HG03097 (cell line): Measurements from ENCODE around the gene FGA.
A peak's percentile ranks its signal among the peaks of the same experiment; 100 is the strongest.

Experiments used
- ATAC-seq: cut with Tn5 transposase; IDR thresholded peaks from one replicate; pipeline ENCODE4 v1.9.1; 2021; ENCODE audit not compliant: unreplicated experiment, low FRiP score

FGA gene

DNA sequence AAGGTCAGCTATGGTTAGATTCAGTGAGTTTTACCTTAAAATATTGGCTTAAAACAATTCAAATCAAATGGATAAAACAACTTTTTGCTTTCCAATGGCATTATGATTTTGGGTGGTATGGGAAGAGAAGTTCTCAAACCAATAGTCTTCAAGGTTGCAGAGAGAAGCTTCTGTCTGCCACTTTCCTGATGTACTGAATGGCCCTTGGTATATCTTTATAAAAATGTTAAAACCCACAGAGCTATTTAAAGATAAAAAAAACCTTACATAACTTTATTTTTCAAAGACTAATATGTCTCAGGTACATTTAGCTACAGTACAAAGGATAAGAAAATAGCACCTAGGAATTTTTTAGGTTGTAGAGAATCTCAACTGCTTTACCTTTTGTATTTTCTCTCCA is 6.9 kb downstream of the FGA start:
- no peak for ATAC-seq

DNA sequence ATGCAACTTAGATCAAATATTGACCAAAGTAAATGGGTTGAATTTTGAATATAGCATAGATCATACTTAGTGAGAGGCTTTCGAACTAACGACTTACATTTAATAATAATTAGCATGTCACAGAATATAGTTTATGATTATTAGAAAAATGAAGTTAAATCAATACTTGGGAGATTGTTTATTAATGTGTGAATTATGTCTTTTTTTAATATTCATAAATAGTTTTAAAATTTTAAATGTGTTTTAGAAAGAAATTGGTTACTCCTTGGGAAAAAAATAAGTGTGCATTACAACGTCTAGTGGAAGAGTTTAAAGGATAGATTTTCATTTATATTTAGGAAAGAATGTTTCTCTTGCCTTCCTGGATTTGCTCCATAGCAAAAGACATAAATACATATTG is 7.3 kb downstream of the FGA start:
- ATAC-seq = no peak

DNA sequence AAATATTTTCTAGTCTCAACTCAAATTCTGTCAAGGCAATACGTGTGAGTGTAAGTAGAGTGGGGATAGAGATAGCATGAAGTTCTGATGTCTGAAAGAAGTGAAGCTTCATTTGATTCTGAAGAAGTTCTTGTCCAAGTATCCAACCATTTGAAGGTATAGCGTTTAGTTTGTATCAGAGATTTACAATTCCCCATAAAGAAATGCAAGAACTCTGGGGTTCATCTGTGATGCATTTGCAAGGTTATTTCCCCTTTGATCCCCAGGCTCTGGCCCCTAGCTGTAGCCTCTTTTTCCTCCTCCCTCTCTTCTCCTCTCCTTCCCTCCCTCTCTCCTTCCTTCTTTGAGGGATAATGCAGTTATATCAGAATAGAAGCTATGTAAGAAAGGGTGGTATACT is 7.8 kb downstream of the FGA start:
- no peak for ATAC-seq

GRCh38 chr4:154579927-154580326 is 10.6 kb downstream of the FGA start:
- ATAC-seq = no peak

DNA sequence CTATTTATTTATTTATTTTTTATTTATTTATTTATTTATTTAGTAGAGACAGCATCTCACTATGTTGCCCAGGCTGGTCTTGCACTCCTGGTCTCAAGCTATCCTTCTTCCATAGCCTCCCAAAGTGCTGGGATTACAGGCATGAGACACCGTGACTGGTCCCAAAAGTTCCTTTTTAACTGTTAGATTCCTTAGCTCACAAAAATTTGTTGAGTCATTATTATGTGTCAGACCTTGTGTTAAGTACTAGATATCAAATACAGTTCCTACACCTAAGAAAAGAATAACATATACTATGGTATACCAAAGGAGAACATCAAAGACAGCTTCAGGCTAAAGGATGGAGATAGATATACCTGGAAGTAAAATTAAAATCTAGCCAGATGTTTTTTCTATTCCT is 11.6 kb downstream of the FGA start:
- ATAC-seq = no peak

DNA sequence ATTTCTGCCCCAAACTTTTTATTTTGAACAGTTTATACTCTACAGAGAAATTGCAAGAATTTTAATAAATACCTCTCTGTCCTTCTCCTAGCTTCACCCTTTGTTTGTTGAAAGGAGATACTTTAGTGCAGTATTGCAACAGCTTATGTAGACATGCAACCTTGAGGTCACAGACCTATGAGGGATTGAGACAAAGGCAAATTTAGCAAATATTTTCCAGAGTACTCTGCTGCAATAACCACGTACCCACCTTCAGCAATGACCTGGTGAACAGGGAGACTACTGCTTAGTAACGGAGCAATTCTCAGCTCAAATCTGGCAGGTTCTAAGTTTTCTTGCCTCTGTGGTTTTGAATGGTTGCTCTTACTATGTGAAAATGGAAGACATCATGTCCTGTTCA is 13.2 kb downstream of the FGA start:
- ATAC-seq = no peak

- ATAC-seq = no peak
Measured at GRCh38 chr4:154574311-154574710, 16.2 kb downstream of the FGA start.

- no peak for ATAC-seq
Measured at GRCh38 chr4:154573190-154573870, 17.2 kb downstream of the FGA start.

DNA sequence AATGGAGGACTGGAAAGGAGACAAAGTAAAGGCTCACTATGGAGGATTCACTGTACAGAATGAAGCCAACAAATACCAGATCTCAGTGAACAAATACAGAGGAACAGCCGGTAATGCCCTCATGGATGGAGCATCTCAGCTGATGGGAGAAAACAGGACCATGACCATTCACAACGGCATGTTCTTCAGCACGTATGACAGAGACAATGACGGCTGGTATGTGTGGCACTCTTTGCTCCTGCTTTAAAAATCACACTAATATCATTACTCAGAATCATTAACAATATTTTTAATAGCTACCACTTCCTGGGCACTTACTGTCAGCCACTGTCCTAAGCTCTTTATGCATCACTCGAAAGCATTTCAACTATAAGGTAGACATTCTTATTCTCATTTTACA is 21.0 kb downstream of the FGA start:
- ATAC-seq = no peak

- ATAC-seq = no peak
Measured at GRCh38 chr4:154569028-154569427, 21.5 kb downstream of the FGA start.

GRCh38 chr4:154566639-154567204 is 23.8 kb downstream of the FGA start:
- ATAC-seq = no peak

DNA sequence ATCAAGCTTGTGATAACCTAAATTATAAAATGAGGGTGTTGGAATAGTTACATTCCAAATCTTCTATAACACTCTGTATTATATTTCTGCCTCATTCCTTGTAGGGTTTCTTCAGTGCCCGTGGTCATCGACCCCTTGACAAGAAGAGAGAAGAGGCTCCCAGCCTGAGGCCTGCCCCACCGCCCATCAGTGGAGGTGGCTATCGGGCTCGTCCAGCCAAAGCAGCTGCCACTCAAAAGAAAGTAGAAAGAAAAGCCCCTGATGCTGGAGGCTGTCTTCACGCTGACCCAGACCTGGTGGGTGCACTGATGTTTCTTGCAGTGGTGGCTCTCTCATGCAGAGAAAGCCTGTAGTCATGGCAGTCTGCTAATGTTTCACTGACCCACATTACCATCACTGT is 24.8 kb downstream of the FGA start:
- ATAC-seq = no peak

GRCh38 chr4:154564311-154564710 is 26.2 kb downstream of the FGA start:
- ATAC-seq = no peak

DNA sequence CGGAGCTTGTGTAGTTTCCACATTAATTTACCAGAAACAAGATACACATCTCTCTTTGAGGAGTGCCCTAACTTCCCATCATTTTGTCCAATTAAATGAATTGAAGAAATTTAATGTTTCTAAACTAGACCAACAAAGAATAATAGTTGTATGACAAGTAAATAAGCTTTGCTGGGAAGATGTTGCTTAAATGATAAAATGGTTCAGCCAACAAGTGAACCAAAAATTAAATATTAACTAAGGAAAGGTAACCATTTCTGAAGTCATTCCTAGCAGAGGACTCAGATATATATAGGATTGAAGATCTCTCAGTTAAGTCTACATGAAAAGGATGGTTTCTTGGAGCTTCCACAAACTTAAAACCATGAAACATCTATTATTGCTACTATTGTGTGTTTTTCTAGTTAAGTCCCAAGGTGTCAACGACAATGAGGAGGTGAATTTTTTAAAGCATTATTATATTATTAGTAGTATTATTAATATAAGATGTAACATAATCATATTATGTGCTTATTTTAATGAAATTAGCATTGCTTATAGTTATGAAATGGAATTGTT is 27.8 kb downstream of the FGA start, which contains the start of gene FGB:
FGB (plus strand) TSS at position 315 of the 558 bp plus-strand sequence; CDS start at position 323, 8 bp downstream.
- no peak for ATAC-seq

DNA sequence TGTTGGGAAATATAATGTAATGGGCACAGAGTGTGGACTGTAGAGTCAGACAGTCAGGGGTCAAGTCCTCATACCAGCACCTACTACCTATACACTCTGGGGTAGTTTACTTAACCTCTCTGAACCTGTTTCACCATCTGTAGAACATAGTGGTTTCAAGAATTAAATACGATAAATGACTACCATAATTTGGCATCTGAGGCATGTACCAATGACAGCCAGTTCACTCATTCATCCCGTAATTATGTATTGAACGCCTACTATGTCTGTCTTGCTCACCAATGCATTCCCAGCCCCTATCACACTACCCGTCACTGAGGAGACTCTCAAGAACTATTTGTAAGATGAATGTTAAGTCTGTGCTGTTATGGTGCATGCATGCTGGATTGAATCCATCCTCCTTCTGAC is 29.7 kb downstream of the FGA start:
- no peak for ATAC-seq

DNA sequence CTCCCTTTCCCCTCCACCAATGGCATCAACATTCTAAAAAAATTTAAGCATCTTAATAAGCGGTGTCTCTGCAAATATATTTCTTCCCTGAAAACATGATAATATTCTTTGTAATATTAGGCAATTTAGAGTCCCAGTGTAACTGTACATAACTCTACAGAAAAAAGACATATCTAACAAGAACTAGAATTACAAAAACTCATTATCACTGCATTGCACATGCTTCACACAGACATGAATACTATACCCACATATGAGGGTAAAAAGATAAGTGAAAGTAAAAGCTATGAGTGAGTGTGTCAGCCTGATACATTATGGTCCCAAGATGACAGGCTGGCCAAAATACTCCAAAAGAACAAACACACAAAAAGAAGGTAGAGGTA is 30.1 kb downstream of the FGA start:
- ATAC-seq = no peak

- peak; percentile 79 for ATAC-seq
Measured at GRCh38 chr4:154559494-154560418, 30.8 kb downstream of the FGA start.

DNA sequence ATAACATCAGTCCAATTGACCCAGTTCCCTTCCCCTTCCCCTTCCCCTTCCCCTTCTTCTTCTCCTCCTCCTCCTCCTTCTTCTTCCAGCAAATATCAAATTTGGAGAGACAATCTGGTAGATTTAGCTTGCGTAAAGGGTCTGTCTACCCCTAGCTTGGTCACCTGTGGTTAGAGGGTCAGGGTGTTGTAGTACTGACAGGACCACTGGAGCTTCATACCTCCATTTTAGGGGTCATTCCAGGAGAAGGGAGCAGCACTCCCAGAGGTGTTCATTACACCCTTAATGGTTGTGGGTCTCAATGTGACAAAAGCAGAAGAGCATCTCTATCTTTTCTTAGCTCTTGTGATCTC is 31.4 kb downstream of the FGA start:
- ATAC-seq = peak; percentile 27

DNA sequence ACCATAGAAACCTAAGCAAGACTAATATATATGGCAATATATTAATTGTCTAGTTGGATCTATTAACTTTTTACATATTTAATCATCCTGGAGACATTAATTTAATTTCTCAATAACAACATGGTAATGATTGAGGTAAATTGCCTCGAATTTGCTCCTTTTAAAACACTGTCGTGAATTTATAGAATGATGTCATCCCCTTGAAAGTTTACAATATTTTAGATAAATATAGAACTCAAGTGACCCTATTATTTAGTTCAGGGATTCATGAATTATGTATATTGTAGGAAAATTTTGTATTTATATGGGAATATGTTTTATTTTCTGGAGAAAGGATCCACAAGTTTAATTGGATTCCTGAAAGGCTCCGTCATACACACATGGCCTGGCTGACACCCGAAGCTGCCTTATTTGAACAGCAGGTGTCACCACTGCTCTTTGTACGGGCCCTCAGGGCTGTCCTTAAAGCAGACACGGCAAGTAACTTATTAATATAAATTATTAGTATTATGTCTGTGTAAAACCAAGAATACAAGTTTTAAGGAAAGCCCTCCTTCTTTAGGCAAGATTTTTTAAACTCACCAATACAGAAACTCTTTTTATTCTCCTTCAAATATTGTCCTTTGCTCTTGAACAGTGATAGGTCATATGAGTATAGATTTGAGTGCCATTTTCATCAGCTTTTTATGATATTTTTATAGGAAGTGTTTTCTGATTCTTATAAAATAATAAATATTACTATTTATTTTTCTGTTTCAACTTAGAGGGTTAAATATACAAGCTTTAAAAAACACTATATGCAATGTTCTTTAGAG is 38.5 kb downstream of the FGA start:
- peak; percentile 52 for ATAC-seq
